Medulla oblongata (tissue), 1 donor: ENCODE results near the gene TXNRD2.
A peak's percentile ranks its signal among the peaks of the same experiment; 100 is the strongest.
"Not testable (repeated sequence)": the region's sequence is repeated elsewhere in the genome, so short reads cannot be mapped to it uniquely, and the experiment has no call there.

Experiments
- DNase-seq: peaks from one replicate; pipeline ENCODE4 v3.0.0-alpha.2; 2015; ENCODE audit errors: extremely low spot score

Gene TXNRD2

DNA sequence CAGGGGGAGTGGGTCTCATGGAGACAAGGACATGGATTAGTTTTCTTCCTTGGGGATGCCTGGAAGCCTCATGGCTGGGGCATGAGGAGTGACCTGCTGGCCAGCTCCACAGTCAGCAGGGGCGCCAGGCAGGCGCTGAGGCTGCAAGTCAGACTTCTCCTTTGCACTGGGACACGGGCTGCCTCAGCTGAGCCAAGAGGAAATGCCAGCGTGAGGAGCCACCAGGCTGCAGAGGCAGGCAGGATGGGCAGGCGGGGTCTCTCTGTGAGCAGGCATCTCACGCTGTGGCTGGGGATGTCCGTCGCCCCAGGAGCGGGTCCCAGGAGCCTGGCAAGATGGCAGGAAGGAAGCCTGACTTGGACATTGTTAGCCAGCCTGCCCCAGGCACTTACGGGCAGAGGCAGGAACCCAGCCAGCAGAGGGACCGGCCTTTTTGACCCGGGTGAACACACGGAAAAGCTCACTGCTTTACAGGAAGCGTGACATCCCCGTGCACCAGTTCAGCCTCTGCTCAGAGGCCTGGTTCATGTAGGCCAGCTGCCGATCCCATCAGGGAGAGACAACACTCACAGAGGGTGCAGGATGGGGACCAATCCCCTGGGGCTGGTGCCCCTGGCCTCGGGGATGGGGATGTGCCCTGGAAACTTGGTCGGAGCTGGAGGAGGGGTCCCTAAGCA lies 97.1 kb downstream of the TXNRD2 start:
- DNase-seq = peak; percentile 79

- no peak for DNase-seq
These were observed 97.7 kb downstream of the TXNRD2 start for GRCh38 chr22:19843857-19844376.

DNA sequence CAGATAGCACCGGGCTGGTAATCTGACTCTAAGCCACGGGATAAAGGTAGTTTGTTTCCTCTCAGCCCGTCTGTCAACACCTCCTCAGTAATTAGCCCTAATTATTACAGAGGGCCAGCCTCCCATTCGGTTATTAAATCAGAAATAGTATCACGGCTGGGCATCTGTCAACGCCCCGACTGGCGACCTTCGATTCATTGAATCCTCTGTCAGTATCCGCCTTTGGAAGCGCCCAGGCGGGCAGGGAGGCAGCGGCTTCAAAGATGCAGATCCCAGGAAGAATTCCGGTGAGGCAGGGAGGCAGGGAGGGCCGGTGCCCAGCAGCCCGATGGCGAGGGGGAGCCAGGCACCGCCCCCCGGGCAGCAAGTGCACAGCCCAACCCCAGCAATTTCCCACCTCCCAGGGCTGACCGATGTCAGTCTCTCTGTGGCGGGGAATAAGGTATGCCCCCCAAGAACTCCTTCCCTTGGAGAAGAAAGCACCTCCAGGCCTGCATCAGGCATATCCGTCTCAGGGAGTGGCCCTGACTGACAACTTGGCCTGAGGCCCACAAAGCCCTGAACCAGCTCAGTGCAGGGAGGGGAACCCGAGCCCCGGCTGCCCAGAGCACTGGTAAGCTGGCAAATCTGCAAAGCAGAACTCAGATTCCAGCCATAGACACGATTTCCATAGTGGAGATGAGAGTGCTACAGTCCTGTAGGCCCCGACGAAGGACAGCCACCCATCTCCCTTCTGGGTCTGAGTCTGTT lies 98.3 kb downstream of the TXNRD2 start:
- no peak for DNase-seq

- DNase-seq = no peak
These were observed 99.1 kb downstream of the TXNRD2 start for GRCh38 chr22:19842393-19843106.

DNA sequence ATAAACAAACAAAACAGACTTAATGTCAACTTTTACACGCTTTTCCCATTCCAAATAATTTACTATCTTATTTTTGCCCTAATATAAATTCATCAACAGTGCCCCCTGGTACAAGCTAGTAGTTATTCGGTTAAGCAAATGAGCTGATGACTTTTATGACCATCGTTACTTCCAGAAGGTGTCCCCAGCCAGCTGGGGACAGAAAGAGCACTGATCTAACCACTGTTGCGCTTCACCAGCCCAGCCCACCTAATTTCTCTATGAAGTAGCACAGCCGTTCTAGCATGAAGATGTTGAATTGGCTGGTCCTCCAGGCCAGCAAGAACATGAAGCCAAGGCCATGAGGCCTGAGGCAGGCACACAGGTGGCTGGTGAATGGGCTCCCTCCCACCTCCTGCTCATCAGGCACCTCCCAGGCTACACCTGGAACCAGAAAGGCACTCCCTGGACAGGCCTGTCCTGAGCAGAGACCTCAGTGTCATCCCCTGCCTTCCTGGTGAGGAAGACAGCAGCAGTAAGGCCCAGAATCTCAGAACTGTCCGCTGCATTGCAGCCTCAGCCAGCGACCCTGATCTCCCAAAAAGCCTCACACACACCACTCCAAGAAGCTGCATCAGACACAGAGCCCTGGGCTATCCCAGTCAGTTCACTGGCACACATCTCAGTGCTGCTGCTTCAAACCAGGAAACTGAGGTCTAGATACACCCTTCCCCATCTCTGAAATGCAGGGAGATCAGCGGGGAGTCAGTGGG lies 99.8 kb downstream of the TXNRD2 start:
- DNase-seq = no peak

DNA sequence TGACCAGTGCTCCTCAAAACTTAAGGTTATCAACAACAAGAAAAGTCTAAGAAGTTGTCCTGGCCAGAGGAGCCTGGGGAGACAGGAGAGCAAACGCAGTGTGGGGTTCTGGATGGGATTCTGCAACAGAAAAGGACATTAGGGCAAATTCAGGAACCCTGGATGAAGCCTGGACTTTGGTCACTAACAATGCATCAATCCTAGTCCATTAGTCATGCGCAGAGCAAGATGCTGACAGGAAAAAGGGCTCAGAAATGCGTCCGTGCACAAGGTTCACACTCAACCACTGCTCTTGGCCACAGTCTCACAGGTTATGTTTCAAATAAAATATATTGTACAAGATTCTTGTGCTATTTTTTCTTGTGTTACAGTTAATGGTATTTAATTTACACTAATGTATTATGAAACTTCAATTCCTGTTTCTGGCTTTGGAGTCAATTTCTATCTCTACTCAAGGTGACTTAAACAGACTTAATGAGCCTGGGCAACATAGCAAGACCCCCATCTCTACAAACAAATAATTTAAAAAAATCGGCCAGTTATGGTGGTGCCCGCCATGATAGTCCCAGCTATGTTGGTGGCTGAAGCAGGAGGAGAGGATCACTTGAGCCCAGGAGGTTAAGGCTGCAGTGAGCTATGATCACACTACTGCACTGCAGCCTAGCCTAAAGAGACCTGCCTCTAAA lies 100.5 kb downstream of the TXNRD2 start:
- no peak for DNase-seq

- DNase-seq = no peak
These were observed 101.6 kb downstream of the TXNRD2 start for GRCh38 chr22:19840059-19840458.

DNA sequence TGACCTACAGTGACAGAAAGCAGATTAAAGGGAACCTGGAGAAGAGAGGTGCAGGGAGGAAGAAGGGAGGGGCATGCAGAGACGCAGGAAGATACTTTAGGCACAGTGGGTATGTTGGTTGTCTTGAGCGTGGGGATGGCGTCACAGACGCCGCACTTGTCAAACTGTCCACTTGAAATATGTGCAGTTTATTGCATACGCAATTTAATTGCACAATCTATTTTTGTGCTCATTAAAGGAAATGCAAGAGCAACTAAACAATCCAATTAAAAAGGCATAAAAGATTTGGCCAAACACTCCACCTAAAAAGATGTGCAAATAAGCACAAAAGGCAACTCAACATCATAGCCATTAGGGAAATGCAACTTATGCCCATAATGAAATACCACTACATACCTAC lies 103.7 kb downstream of the TXNRD2 start:
- DNase-seq = no peak

GRCh38 chr22:19836512-19836911 lies 105.1 kb downstream of the TXNRD2 start:
- no peak for DNase-seq

- no peak for DNase-seq
These were observed 107.0 kb downstream of the TXNRD2 start for GRCh38 chr22:19834599-19834998.

DNA sequence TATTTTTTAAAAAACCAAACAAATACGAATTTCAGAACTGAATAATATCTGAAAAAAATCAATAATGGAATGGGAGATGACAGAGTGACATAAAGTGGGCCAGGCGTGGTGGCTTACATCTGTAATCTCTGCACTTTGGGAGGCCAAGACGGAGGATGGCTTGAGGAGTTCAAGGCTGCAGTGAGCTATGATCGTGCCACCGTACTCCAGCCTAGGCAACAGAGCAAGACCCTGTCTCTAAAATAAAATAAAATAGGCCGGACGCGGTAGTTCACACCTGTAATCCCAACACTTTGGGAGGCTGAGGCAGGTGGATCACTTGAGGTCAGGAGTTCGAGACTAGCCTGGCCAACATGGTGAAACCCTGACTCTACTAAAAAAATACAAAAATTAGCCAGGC lies 108.3 kb downstream of the TXNRD2 start:
- DNase-seq = not testable (repeated sequence)

DNA sequence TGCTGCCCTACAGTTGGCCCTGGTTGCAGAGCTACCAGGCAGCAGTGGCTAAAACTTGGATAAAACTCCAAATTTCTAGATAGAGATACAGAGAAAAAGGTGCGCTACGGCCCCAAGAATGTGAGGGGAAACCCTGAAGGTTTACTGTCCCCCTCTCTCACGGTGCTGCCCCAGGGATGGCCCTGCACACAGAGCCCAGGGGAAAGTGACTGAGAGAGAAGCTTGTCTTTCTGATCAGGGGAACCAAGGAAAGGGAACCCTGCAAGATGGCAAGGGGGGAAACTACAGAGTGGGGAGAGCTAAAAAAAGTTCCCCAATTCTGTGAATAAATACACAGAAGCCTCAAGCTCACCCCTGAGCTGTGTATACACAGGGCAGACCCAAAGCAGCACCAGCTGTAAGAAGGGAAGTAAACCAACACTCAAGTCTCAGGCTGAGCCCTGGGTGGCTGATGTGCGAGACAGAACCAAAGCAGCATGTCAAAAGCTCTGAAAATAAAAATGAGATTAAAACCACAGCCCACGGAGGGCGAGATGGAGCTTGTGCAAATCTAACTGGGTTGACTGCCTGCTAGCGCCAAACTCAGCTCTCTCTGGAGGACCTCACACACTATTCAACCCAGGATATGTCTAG lies 109.0 kb downstream of the TXNRD2 start:
- no peak for DNase-seq

GRCh38 chr22:19831979-19832378 lies 109.6 kb downstream of the TXNRD2 start:
- DNase-seq = not testable (repeated sequence)

DNA sequence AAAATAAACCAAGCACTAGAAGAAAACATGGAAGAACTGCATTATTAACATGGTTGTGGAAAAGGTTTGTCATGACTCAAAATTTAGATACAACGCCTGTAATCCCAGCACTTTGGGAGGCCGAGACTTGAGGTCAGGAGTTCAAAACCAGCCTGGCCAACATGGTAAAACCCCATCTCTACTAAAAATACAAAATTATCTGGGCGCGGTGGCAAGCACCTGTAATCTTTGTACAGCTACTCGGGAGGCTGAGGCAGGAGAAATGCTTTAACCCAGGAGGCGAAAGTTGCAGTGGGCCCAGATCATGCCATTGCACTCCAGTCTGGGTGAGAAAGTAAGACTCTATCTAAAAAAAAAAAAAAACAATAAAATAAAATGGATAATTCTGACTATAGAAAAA lies 110.6 kb downstream of the TXNRD2 start:
- no peak for DNase-seq

- no peak for DNase-seq
These were observed 113.6 kb downstream of the TXNRD2 start for GRCh38 chr22:19828035-19828401.

GRCh38 chr22:19827341-19828034 lies 114.1 kb downstream of the TXNRD2 start:
- DNase-seq = no peak

GRCh38 chr22:19826619-19826950 lies 115.0 kb downstream of the TXNRD2 start:
- DNase-seq = no peak

- DNase-seq = no peak
These were observed 115.6 kb downstream of the TXNRD2 start for GRCh38 chr22:19825904-19826618.
